ENCODE measurements around the gene KIF6.

- TF ChIP-seq CTCF (IDR thresholded peaks at IDR 0.05; ENCODE audit: borderline replicate concordance, extremely low read depth, low read length, poor library complexity, severe bottlenecking) (no peak), EZH2 (IDR thresholded peaks at IDR 0.05; ENCODE audit: borderline replicate concordance, low read depth, low read length, severe bottlenecking) (no peak)
Measured at GRCh38 chr6:39452306-39453145, 272.7 kb downstream of the KIF6 start.
